HG03521 (cell line): Measurements from ENCODE around the gene SYAP1.
"Not testable (repeated sequence)": the region's sequence is repeated elsewhere in the genome, so short reads cannot be mapped to it uniquely, and the experiment has no call there.

Source experiments
- ATAC-seq: cut with Tn5 transposase; IDR thresholded peaks from one replicate; pipeline ENCODE4 v1.9.1; 2021; ENCODE audit warnings: mild to moderate bottlenecking, moderate library complexity; ENCODE audit not compliant: unreplicated experiment

Gene SYAP1

GRCh38 chrX:16722481-16722880 is 3.1 kb downstream of the SYAP1 start:
- no peak for ATAC-seq

GRCh38 chrX:16725072-16725471 is 5.7 kb downstream of the SYAP1 start:
- ATAC-seq: no peak

GRCh38 chrX:16726347-16726988 is 7.1 kb downstream of the SYAP1 start:
- ATAC-seq: not testable (repeated sequence)

GRCh38 chrX:16727637-16728036 is 8.2 kb downstream of the SYAP1 start:
- no peak for ATAC-seq

GRCh38 chrX:16730450-16730849 is 11.0 kb downstream of the SYAP1 start:
- ATAC-seq: no peak

GRCh38 chrX:16733013-16733412 is 13.6 kb downstream of the SYAP1 start:
- ATAC-seq: no peak

GRCh38 chrX:16737024-16737423 is 17.6 kb downstream of the SYAP1 start:
- ATAC-seq: no peak

- ATAC-seq: no peak
These were observed 20.2 kb downstream of the SYAP1 start for GRCh38 chrX:16739574-16739973.

- no peak for ATAC-seq
These were observed 24.4 kb downstream of the SYAP1 start for GRCh38 chrX:16743604-16744325.

GRCh38 chrX:16745102-16745501 is 25.7 kb downstream of the SYAP1 start:
- ATAC-seq: no peak

- no peak for ATAC-seq
These were observed 26.2 kb downstream of the SYAP1 start for GRCh38 chrX:16745659-16746058.

- no peak for ATAC-seq
These were observed 29.0 kb downstream of the SYAP1 start for GRCh38 chrX:16748425-16748824.

- ATAC-seq: no peak
These were observed 30.7 kb downstream of the SYAP1 start for GRCh38 chrX:16750136-16750535.

- no peak for ATAC-seq
These were observed 34.6 kb downstream of the SYAP1 start for GRCh38 chrX:16754019-16754418.

GRCh38 chrX:16756724-16757123 is 37.3 kb downstream of the SYAP1 start:
- ATAC-seq: no peak

- ATAC-seq: not testable (repeated sequence)
These were observed 42.1 kb downstream of the SYAP1 start for GRCh38 chrX:16761500-16761899.

- no peak for ATAC-seq
These were observed 43.2 kb downstream of the SYAP1 start for GRCh38 chrX:16762579-16762978.

- ATAC-seq: no peak
These were observed 46.2 kb downstream of the SYAP1 start for GRCh38 chrX:16765594-16765993.

- ATAC-seq: no peak
These were observed 51.6 kb downstream of the SYAP1 start for GRCh38 chrX:16770970-16771482.

- no peak for ATAC-seq
These were observed 52.3 kb downstream of the SYAP1 start for GRCh38 chrX:16771483-16772398.

GRCh38 chrX:16772460-16772859 is 53.0 kb downstream of the SYAP1 start:
- no peak for ATAC-seq
